ENCODE data around the gene ECI1.

Gene ECI1

GRCh38 chr16:2289282-2289681 is 37.9 kb upstream of the ECI1 start:
- Histone ChIP-seq H2AK5ac (ENCODE audit: low read length) (no peak overlapping the region), H3K14ac (ENCODE audit: low read length) (no peak overlapping the region), H4K12ac (ENCODE audit: low read depth, low read length) (no peak overlapping the region), H2BK120ac (ENCODE audit: insufficient read depth, low read length, poor library complexity) (no peak overlapping the region), H3K27me3 (ENCODE audit: insufficient read depth, low read length) (no peaks in the 10 kb centered on the region), H3K79me2 (ENCODE audit: control insufficient read depth, insufficient read depth, low read length, poor library complexity) (no peaks in the 10 kb centered on the region), H3K79me1 (ENCODE audit: low read length) (no peaks in the 10 kb centered on the region), H3K36me3 (ENCODE audit: control insufficient read depth in 1 of 2, insufficient read depth in 2 of 2, low read length in 2 of 2) (no peaks in the 10 kb centered on the region), H3K4me2 (ENCODE audit: low read length) (no peak overlapping the region), H3K27ac (ENCODE audit: low read depth, low read length) (no peak overlapping the region), H2BK12ac (ENCODE audit: low read length) (no peak overlapping the region), H3K4me1 (ENCODE audit: control insufficient read depth in 1 of 2, insufficient read depth in 2 of 2, low read length in 2 of 2) (no peaks in the 10 kb centered on the region), H4K8ac (ENCODE audit: low read depth, low read length) (no peak overlapping the region), H4K91ac (ENCODE audit: low read depth, low read length) (no peak overlapping the region), H3K4ac (ENCODE audit: low read depth, low read length) (no peak overlapping the region), H3K4me3 (ENCODE audit: low read depth, low read length) (no peak overlapping the region), H2AFZ (ENCODE audit: insufficient read depth, low read length, poor library complexity) (no peak overlapping the region), H3K23ac (ENCODE audit: low read length) (no peak overlapping the region), H3K18ac (ENCODE audit: low read length) (no peak overlapping the region), H3K9me3 (ENCODE audit: insufficient read depth, low read depth, low read length) (no peaks in the 10 kb centered on the region), H3K9ac (ENCODE audit: low read length) (no peak overlapping the region), H2BK5ac (ENCODE audit: low read depth, low read length, poor library complexity) (no peak overlapping the region)
- no CpG with 5 or more reads among the region's 23 CpGs for WGBS (ENCODE audit: extremely low coverage, insufficient coverage, insufficient read length)
- no peak for DNase-seq

DNA sequence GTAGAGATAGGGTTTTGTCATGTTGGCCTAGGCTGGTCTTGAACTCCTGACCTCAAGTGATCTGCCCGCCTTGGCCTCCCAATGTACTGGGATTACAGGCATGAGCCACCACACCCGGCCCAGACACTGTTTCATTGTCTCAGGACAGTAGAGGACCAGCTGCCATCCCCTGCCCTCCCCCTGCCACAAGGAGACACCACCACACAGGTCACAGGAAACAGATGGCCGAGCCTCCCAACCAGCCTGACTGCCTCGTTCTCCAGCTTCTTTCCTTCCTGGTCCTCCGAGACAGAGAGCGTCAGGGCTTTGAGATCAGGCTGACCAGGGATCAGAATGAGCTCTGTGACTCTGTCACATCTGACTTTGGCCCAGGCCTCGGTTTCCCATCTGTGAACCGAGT is 37.3 kb upstream of the ECI1 start:
- H3K9ac ChIP-seq (ENCODE audit: low read length), result no peak overlapping the region
- no peaks in the 10 kb centered on the region for H3K4me1 ChIP-seq (ENCODE audit: control insufficient read depth in 1 of 2, insufficient read depth in 2 of 2, low read length in 2 of 2)
- H4K8ac ChIP-seq (ENCODE audit: low read depth, low read length), result no peak overlapping the region
- WGBS (ENCODE audit: extremely low coverage, insufficient coverage, insufficient read length), result no CpG with 5 or more reads among the region's 8 CpGs
- H3K4me2 ChIP-seq (ENCODE audit: low read length), result no peak overlapping the region
- H3K9me3 ChIP-seq (ENCODE audit: insufficient read depth, low read depth, low read length), result no peaks in the 10 kb centered on the region
- no peak overlapping the region for H4K12ac ChIP-seq (ENCODE audit: low read depth, low read length)
- no peak overlapping the region for H2BK12ac ChIP-seq (ENCODE audit: low read length)
- H2AK5ac ChIP-seq (ENCODE audit: low read length), result no peak overlapping the region
- no peaks in the 10 kb centered on the region for H3K36me3 ChIP-seq (ENCODE audit: control insufficient read depth in 1 of 2, insufficient read depth in 2 of 2, low read length in 2 of 2)
- no peaks in the 10 kb centered on the region for H3K27me3 ChIP-seq (ENCODE audit: insufficient read depth, low read length)
- H3K23ac ChIP-seq (ENCODE audit: low read length), result no peak overlapping the region
- H3K14ac ChIP-seq (ENCODE audit: low read length), result no peak overlapping the region
- H2BK120ac ChIP-seq (ENCODE audit: insufficient read depth, low read length, poor library complexity), result no peak overlapping the region
- H3K27ac ChIP-seq (ENCODE audit: low read depth, low read length), result no peak overlapping the region
- no peak overlapping the region for H2AFZ ChIP-seq (ENCODE audit: insufficient read depth, low read length, poor library complexity)
- no peaks in the 10 kb centered on the region for H3K79me2 ChIP-seq (ENCODE audit: control insufficient read depth, insufficient read depth, low read length, poor library complexity)
- H3K4ac ChIP-seq (ENCODE audit: low read depth, low read length), result no peak overlapping the region
- no peak overlapping the region for H3K4me3 ChIP-seq (ENCODE audit: low read depth, low read length)
- no peak overlapping the region for H4K91ac ChIP-seq (ENCODE audit: low read depth, low read length)
- no peaks in the 10 kb centered on the region for H3K79me1 ChIP-seq (ENCODE audit: low read length)
- H3K18ac ChIP-seq (ENCODE audit: low read length), result no peak overlapping the region
- no peak for DNase-seq
- H2BK5ac ChIP-seq (ENCODE audit: low read depth, low read length, poor library complexity), result no peak overlapping the region

DNA sequence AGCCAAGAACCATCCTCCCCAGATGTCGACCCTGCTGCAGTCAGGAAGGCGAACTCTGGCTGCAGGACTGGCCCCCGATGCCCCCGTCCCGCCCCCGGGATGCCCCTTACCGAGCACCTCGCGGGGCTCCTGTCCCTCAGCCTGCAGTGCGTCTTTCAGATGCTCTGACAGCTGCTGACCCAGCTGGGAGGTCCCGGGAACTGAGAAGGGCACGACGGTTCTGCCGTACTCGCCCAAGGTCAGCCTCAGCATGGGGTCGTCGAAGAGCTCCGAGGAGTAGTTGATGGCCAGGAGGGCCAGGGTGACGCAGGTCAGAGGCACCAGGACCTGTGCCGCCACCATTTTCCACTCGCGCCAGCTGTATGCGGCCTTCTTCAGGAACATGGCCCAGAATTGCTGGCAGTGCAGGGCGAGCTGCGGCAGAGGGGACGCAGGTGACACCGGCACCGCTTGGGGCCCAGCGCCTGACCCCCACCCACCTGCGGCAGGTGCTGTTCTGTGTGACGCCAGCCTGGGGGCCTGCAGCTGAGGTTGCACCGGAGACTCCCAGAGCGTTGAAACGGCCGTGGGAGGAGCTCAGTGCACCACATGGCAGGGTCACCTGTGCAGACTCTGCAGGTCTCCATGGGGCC is 36.6 kb upstream of the ECI1 start:
- Histone ChIP-seq H4K91ac (ENCODE audit: low read depth, low read length) (no peak overlapping the region), H3K36me3 (ENCODE audit: control insufficient read depth in 1 of 2, insufficient read depth in 2 of 2, low read length in 2 of 2) (no peaks in the 10 kb centered on the region), H4K12ac (ENCODE audit: low read depth, low read length) (no peak overlapping the region), H3K79me1 (ENCODE audit: low read length) (no peaks in the 10 kb centered on the region), H3K18ac (ENCODE audit: low read length) (no peak overlapping the region), H2BK12ac (ENCODE audit: low read length) (no peak overlapping the region), H3K4me3 (ENCODE audit: low read depth, low read length) (no peak overlapping the region), H2BK120ac (ENCODE audit: insufficient read depth, low read length, poor library complexity) (no peak overlapping the region), H3K27ac (ENCODE audit: low read depth, low read length) (no peak overlapping the region), H3K27me3 (ENCODE audit: insufficient read depth, low read length) (no peaks in the 10 kb centered on the region), H3K23ac (ENCODE audit: low read length) (no peak overlapping the region), H3K4me2 (ENCODE audit: low read length) (no peak overlapping the region), H3K9me3 (ENCODE audit: insufficient read depth, low read depth, low read length) (no peaks in the 10 kb centered on the region), H2AFZ (ENCODE audit: insufficient read depth, low read length, poor library complexity) (no peak overlapping the region), H3K4ac (ENCODE audit: low read depth, low read length) (no peak overlapping the region), H4K8ac (ENCODE audit: low read depth, low read length) (no peak overlapping the region), H3K4me1 (ENCODE audit: control insufficient read depth in 1 of 2, insufficient read depth in 2 of 2, low read length in 2 of 2) (no peaks in the 10 kb centered on the region), H3K14ac (ENCODE audit: low read length) (no peak overlapping the region), H2AK5ac (ENCODE audit: low read length) (no peak overlapping the region), H3K79me2 (ENCODE audit: control insufficient read depth, insufficient read depth, low read length, poor library complexity) (no peaks in the 10 kb centered on the region), H3K9ac (ENCODE audit: low read length) (no peak overlapping the region), H2BK5ac (ENCODE audit: low read depth, low read length, poor library complexity) (no peak overlapping the region)
- DNase-seq, result no peak
- WGBS (ENCODE audit: extremely low coverage, insufficient coverage, insufficient read length), result no CpG with 5 or more reads among the region's 35 CpGs

- DNase-seq, result no peak
- Histone ChIP-seq H3K27ac (ENCODE audit: low read depth, low read length) (no peak overlapping the region), H3K9me3 (ENCODE audit: insufficient read depth, low read depth, low read length) (peaks cover 2% of the 10 kb centered on the region), H4K8ac (ENCODE audit: low read depth, low read length) (no peak overlapping the region), H2AK5ac (ENCODE audit: low read length) (no peak overlapping the region), H3K4ac (ENCODE audit: low read depth, low read length) (no peak overlapping the region), H2BK120ac (ENCODE audit: insufficient read depth, low read length, poor library complexity) (no peak overlapping the region), H3K9ac (ENCODE audit: low read length) (no peak overlapping the region), H2BK12ac (ENCODE audit: low read length) (no peak overlapping the region), H3K36me3 (ENCODE audit: control insufficient read depth in 1 of 2, insufficient read depth in 2 of 2, low read length in 2 of 2) (no peaks in the 10 kb centered on the region), H3K23ac (ENCODE audit: low read length) (no peak overlapping the region), H3K4me3 (ENCODE audit: low read depth, low read length) (no peak overlapping the region), H2BK5ac (ENCODE audit: low read depth, low read length, poor library complexity) (no peak overlapping the region), H3K79me1 (ENCODE audit: low read length) (no peaks in the 10 kb centered on the region), H3K4me2 (ENCODE audit: low read length) (no peak overlapping the region), H3K79me2 (ENCODE audit: control insufficient read depth, insufficient read depth, low read length, poor library complexity) (no peaks in the 10 kb centered on the region), H3K4me1 (ENCODE audit: control insufficient read depth in 1 of 2, insufficient read depth in 2 of 2, low read length in 2 of 2) (no peaks in the 10 kb centered on the region), H3K14ac (ENCODE audit: low read length) (no peak overlapping the region), H4K91ac (ENCODE audit: low read depth, low read length) (no peak overlapping the region), H4K12ac (ENCODE audit: low read depth, low read length) (no peak overlapping the region), H3K27me3 (ENCODE audit: insufficient read depth, low read length) (no peaks in the 10 kb centered on the region), H2AFZ (ENCODE audit: insufficient read depth, low read length, poor library complexity) (no peak overlapping the region), H3K18ac (ENCODE audit: low read length) (no peak overlapping the region)
- WGBS (ENCODE audit: extremely low coverage, insufficient coverage, insufficient read length), result no CpG with 5 or more reads among the region's 17 CpGs
These were observed 35.2 kb upstream of the ECI1 start for GRCh38 chr16:2286550-2286949.
